ENCODE data around the gene ZNF202.

Gene ZNF202

GRCh38 chr11:123682696-123683410 lies 58.6 kb downstream of the ZNF202 start:
- DNase-seq = no peak

DNA sequence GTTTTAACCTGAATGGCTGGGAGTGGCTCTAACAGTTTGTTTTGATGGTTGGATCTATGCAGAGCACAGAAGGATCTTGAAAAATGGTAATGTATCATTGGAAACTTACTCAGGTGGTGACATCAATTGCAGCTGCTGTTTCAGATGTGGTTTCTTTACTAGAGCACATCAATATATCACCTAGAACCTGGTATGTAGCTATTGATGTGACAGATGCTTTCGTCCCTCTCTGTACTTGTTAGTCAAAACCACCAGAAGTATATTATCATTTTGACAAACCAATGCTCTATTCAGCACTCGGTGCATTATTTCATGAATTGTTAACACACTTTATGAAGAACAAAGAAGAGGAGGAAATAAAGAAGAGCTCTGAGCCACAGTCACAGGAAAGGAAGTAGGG lies 60.4 kb downstream of the ZNF202 start:
- DNase-seq = no peak

- DNase-seq = no peak
Observed at GRCh38 chr11:123678246-123678645, 63.2 kb downstream of the ZNF202 start.

DNA sequence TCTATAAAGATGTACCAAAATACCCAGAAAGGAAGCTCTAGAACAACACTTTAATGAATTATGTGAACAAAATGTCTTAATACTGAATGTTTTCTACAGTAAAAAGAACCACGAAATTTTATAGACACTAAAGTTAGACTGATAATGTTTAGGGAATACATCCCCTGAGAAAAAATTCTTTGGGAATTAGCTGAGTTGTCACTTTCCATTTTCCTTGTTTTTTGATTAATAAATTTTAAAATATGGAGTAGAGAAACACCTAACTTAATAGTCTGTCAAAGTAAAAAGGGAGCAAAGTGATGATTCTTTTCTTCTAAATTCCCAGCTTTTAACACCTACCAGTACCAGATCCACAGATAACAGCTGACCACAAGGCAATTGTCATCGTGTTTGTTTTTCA lies 64.0 kb downstream of the ZNF202 start:
- no peak for DNase-seq

GRCh38 chr11:123674297-123674696 lies 67.2 kb downstream of the ZNF202 start:
- DNase-seq = no peak

Data from activated naive CD4-positive, alpha-beta T cell (primary cell).